PC-9 (cell line): ENCODE measurements around the gene ZNF784. TPM values are rescaled to one million over a fixed set of nuclear protein-coding genes. Genes with fewer than 3 reads are reported as not detected.
"Not testable (repeated sequence)": the region's sequence is repeated elsewhere in the genome, so short reads cannot be mapped to it uniquely, and the experiment has no call there.

Experiments
- BruUV-seq: library from RNA; stranded (reverse); fragments of 400-500 nt; replicated peaks from 2 replicates; lab custom pipeline; 2021; lab: Mats Ljungman, UMichigan
- CTCF ChIA-PET: fragments of 300-600 bp; sonication (Branson Sonifier 250); formaldehyde crosslinking; loops from one replicate; lab custom pipeline; 2022; ENCODE audit warnings: antibody characterized with exemption; lab: Charles Lee
- POLR2A ChIA-PET: fragments of 300-600 bp; sonication (Branson Sonifier 250); formaldehyde crosslinking; loops from one replicate; lab custom pipeline; 2022; ENCODE audit warnings: antibody characterized with exemption; ENCODE audit not compliant: unreplicated experiment; lab: Charles Lee
- DNase-seq, 2 experiments: peaks; one replicate each; pipeline versions ENCODE4 v3.0.0 to v3.0.0-alpha.2; 2015 to 2022; ENCODE audit warnings: mixed read lengths in 1 of 2
- H2AFZ ChIP-seq: fragments of 200-600 bp; sonication (generic); 2 replicates; pipeline ENCODE4 v1.8.1; 2017; ENCODE audit warnings: antibody characterized with exemption
- H3F3A ChIP-seq: fragments of 200-600 bp; sonication (generic); 2 replicates; pipeline ENCODE4 v1.8.1; 2017; ENCODE audit warnings: antibody characterized with exemption, mild to moderate bottlenecking, low read depth; ENCODE audit not compliant: insufficient read depth
- H3K27ac ChIP-seq: fragments of 200-600 bp; sonication (generic); 2 replicates; pipeline ENCODE4 v1.6.1; 2016; ENCODE audit warnings: mixed run types
- H3K27me3 ChIP-seq: fragments of 200-600 bp; sonication (generic); 2 replicates; pipeline ENCODE4 v1.6.1; 2016; ENCODE audit warnings: low read depth, mixed run types; ENCODE audit not compliant: insufficient read depth
- H3K36me3 ChIP-seq: fragments of 200-600 bp; sonication (generic); 2 replicates; pipeline ENCODE4 v1.6.1; 2016; ENCODE audit warnings: low read depth, mixed run types
- H3K4me1 ChIP-seq: fragments of 200-600 bp; sonication (generic); replicated peaks from 2 replicates; pipeline ENCODE4 v1.6.1; 2016; ENCODE audit warnings: mixed run types; ENCODE audit not compliant: insufficient read depth
- H3K4me2 ChIP-seq: fragments of 200-600 bp; sonication (generic); 2 replicates; pipeline ENCODE4 v1.6.1; 2017; ENCODE audit warnings: mixed run types
- H3K4me3 ChIP-seq: fragments of 200-600 bp; sonication (generic); 2 replicates; pipeline ENCODE4 v1.6.1; 2016; ENCODE audit warnings: mixed run types
- H3K79me2 ChIP-seq: fragments of 200-600 bp; sonication (generic); 2 replicates; pipeline ENCODE4 v1.6.1; 2017; ENCODE audit warnings: low read depth, mixed run types
- H3K9me2 ChIP-seq: fragments of 200-600 bp; sonication (generic); 2 replicates; pipeline ENCODE4 v1.8.1; 2017; ENCODE audit warnings: mild to moderate bottlenecking; ENCODE audit not compliant: insufficient read depth
- H3K9me3 ChIP-seq: fragments of 200-600 bp; sonication (generic); 2 replicates; pipeline ENCODE4 v1.8.1; 2016; ENCODE audit warnings: low read depth; ENCODE audit not compliant: insufficient read depth
- H4K20me1 ChIP-seq: fragments of 200-600 bp; sonication (generic); 2 replicates; pipeline ENCODE4 v1.8.1; 2017; ENCODE audit not compliant: insufficient read depth
- EZH2 ChIP-seq: fragments of 200-600 bp; sonication (generic); IDR thresholded peaks from 2 replicates; pipeline ENCODE4 v1.8.0; 2017; ENCODE audit warnings: antibody characterized with exemption, low read depth
- intact Hi-C: fragments of 100-400 bp; cut with micrococcal nuclease; formaldehyde crosslinking; loops from one replicate; pipeline ENCODE4 v1.10.0; 2022; ENCODE audit not compliant: unreplicated experiment
- total RNA-seq: library from RNA; stranded (reverse); gene quantifications from 2 replicates; pipeline ENCODE4 v1.2.3, GENCODE V29; 2021
- TF ChIP-seq, protein P1 (sequence below): fragments of 200-600 bp; sonication (generic); conservative IDR thresholded peaks from 2 replicates; pipeline ENCODE4 v1.6.1; 2017; ENCODE audit warnings: mixed run types, antibody characterized with exemption, mild to moderate bottlenecking, moderate library complexity

The ZNF784 gene
- total RNA-seq, 1 experiment from 2014 or later, result 5.4 TPM

- DNase-seq, result peak in 1 of 2 experiments; percentile 93
- Histone ChIP-seq H3K4me3 (peak overlapping the region; percentile 29; the same call in 1 of the 2 replicates), H3K79me2 (0 out of 2 replicates have a peak, but pooled peaks cover 5% of the 10 kb centered on the region), H3K36me3 (no peaks in the 10 kb centered on the region), H3K27ac (no peak overlapping the region), H3K4me2 (peak overlapping the region; percentile 74), H2AFZ (peak overlapping the region; percentile 64; the same call in 1 of the 2 replicates), H3F3A (peaks cover 56% of the 10 kb centered on the region; the same call in 1 of the 2 replicates), H3K4me1 (peaks cover 14% of the 10 kb centered on the region), H3K9me3 (no peaks in the 10 kb centered on the region), H3K9me2 (no peaks in the 10 kb centered on the region), H3K27me3 (0 out of 2 replicates have a peak, but pooled peaks cover 5% of the 10 kb centered on the region), H4K20me1 (no peaks in the 10 kb centered on the region)
- ChIA-PET POLR2A (interaction anchor here (0.6 to 2.5 kb wide), 5 partner anchors 13 to 459 kb away, joined by 3 to 42 read pairs (median 5); partner anchors contain the start of gene FIZ1), CTCF (interaction anchor here (0.7 to 0.9 kb wide), 2 partner anchors 39 to 72 kb away, joined by 3 to 5 read pairs; partner anchors contain the start of gene ZNF784)
- no TSS peak for BruUV-seq
- TF ChIP-seq, protein P1, sequence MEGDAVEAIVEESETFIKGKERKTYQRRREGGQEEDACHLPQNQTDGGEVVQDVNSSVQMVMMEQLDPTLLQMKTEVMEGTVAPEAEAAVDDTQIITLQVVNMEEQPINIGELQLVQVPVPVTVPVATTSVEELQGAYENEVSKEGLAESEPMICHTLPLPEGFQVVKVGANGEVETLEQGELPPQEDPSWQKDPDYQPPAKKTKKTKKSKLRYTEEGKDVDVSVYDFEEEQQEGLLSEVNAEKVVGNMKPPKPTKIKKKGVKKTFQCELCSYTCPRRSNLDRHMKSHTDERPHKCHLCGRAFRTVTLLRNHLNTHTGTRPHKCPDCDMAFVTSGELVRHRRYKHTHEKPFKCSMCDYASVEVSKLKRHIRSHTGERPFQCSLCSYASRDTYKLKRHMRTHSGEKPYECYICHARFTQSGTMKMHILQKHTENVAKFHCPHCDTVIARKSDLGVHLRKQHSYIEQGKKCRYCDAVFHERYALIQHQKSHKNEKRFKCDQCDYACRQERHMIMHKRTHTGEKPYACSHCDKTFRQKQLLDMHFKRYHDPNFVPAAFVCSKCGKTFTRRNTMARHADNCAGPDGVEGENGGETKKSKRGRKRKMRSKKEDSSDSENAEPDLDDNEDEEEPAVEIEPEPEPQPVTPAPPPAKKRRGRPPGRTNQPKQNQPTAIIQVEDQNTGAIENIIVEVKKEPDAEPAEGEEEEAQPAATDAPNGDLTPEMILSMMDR, result no peak
- no peak for TF ChIP-seq EZH2
- intact Hi-C loops, result loop anchor here (2.0 kb wide), 2 partner anchors 39 to 59 kb away; no protein-coding TSS in a partner anchor
These were observed 38.6 kb downstream of the ZNF784 start for GRCh38 chr19:55585658-55586339.

DNA sequence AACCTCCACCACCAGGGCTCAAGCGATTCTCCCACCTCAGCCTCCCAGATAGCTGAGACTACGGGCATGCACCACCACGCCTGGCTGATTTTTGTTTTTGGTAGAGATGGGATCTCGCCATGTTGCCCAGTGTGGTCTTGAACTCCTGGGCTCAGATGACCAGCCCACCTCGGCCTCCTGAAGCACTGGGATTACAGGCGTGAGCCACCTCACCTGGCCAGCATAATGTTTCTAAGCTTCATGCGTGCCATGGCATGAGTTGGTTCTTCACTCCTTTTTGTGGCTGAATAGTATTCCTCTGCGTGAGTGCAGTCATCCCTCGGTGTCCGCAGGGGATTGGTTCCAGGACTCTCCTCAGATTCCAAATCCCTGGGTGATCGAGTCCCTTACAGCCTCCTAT lies 39.5 kb downstream of the ZNF784 start:
- Histone ChIP-seq H3K4me2 (0 out of 2 replicates have a peak overlapping the region, but pooled peaks have one; percentile 74), H3K9me2 (no peaks in the 10 kb centered on the region), H3F3A (peaks cover 49% of the 10 kb centered on the region; the same call in 1 of the 2 replicates), H3K79me2 (peaks cover 12% of the 10 kb centered on the region), H2AFZ (no peak overlapping the region), H4K20me1 (no peaks in the 10 kb centered on the region), H3K27me3 (0 out of 2 replicates have a peak, but pooled peaks cover 5% of the 10 kb centered on the region), H3K4me3 (no peak overlapping the region), H3K9me3 (no peaks in the 10 kb centered on the region), H3K27ac (no peak overlapping the region), H3K36me3 (no peaks in the 10 kb centered on the region), H3K4me1 (peaks cover 14% of the 10 kb centered on the region)
- intact Hi-C loops, result no loop called here
- POLR2A ChIA-PET, result interaction anchor here (0.6 to 0.7 kb wide), 2 partner anchors 35 to 65 kb away, joined by 3 to 6 read pairs; no protein-coding TSS in a partner anchor
- TF ChIP-seq EZH2, result no peak
- TF ChIP-seq, protein P1, result no peak
- no peak for DNase-seq
- CTCF ChIA-PET, result interaction anchor here (0.6 kb wide), 1 partner anchor 46 kb away, joined by 3 read pairs; no protein-coding TSS in a partner anchor
- BruUV-seq, result no TSS peak

DNA sequence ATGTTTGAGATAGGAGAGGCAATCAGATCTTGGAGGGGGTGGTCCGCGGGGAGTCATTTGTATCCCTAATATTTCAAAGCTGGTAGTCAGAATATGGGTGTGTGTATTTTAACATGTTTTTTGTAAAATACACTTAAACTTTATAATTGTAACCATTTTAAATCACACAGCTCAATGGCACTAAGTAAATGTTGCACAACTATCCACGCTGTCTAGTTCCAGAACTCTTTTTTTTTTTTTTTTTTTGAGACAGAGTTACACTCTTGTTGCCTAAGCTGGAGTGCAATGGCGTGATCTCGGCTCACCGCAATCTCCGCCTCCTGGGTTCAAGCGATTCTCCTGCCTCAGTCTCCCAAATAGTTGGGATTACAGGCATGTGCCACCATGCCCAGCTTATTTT lies 40.5 kb downstream of the ZNF784 start:
- H3K36me3 ChIP-seq, DNase-seq, H2AFZ ChIP-seq, POLR2A ChIA-PET, BruUV-seq, H3K4me3 ChIP-seq, H3K27me3 ChIP-seq, H4K20me1 ChIP-seq, H3K4me2 ChIP-seq, H3K27ac ChIP-seq, H3K9me3 ChIP-seq, intact Hi-C loops, H3K9me2 ChIP-seq: not testable (repeated sequence)
- Histone ChIP-seq H3F3A (peaks cover 46% of the 10 kb centered on the region; the same call in 1 of the 2 replicates), H3K4me1 (peaks cover 14% of the 10 kb centered on the region), H3K79me2 (peaks cover 18% of the 10 kb centered on the region)
- CTCF ChIA-PET, result interaction anchor here (0.6 kb wide), 1 partner anchor 47 kb away, joined by 3 read pairs; no protein-coding TSS in a partner anchor

- H3K4me3 ChIP-seq, CTCF ChIA-PET, H3K36me3 ChIP-seq, H2AFZ ChIP-seq, intact Hi-C loops, H3K27ac ChIP-seq, H4K20me1 ChIP-seq, BruUV-seq, H3K27me3 ChIP-seq, DNase-seq, H3K4me2 ChIP-seq, H3K9me2 ChIP-seq, H3K9me3 ChIP-seq: not testable (repeated sequence)
- Histone ChIP-seq H3F3A (peaks cover 43% of the 10 kb centered on the region; the same call in 1 of the 2 replicates), H3K79me2 (peaks cover 18% of the 10 kb centered on the region), H3K4me1 (peaks cover 14% of the 10 kb centered on the region)
- POLR2A ChIA-PET, result interaction anchor here (0.7 kb wide), 1 partner anchor 97 kb away, joined by 8 read pairs; the partner anchor contains the start of gene NAT14
These were observed 42.1 kb downstream of the ZNF784 start for GRCh38 chr19:55582284-55582683.
